H1 (cell line): ENCODE data around the gene MXRA8. TPM values are rescaled to one million over a fixed set of nuclear protein-coding genes. Genes with fewer than 3 reads are reported as not detected.

Experiments
- GABPA ChIP-seq: IDR thresholded peaks from 2 replicates; pipeline ENCODE4 v1.6.1; 2011; ENCODE audit warnings: mild to moderate bottlenecking, low read length, moderate library complexity, borderline replicate concordance; ENCODE audit not compliant: insufficient read depth
- HDAC2 ChIP-seq, 2 experiments: fragments of 300-600 bp in 1 of 2; sonication (generic) in 1 of 2; IDR thresholded peaks; 2 replicates each; pipeline ENCODE4 v1.6.1; 2011 to 2012; ENCODE audit warnings: low read depth in 2 of 2, low read length in 2 of 2, mild to moderate bottlenecking in 2 of 2, moderate library complexity in 2 of 2, borderline replicate concordance in 1 of 2, inconsistent platforms in 1 of 2
- polyA plus RNA-seq, 7 experiments: library from polyadenylated mRNA; depleted of rRNA in 3 of 7; stranded (reverse) in 5 of 7; unstranded in 2 of 7; fragments of >200 nt in 5 of 7; fragments of 200-250 nt in 2 of 7; gene quantifications; 1 replicate in 5 of 7; 2 replicates in 1 of 7; 4 replicates in 1 of 7; pipeline versions ENCODE4 v1.2.1 to v1.2.3, GENCODE V29; 2011 to 2013; ENCODE audit warnings: missing spikeins in 2 of 7, mixed read lengths in 2 of 7
- total RNA-seq: library from RNA; stranded (reverse); fragmentation: NEBNext Ultra II Directional; extraction: Animal tissue kit (Norgen Biotek cat#: 25700); gene quantifications from 2 replicates; pipeline ENCODE4 v1.2.1, GENCODE V29; 2021

The MXRA8 gene
- total and polyA plus RNA-seq, 2 of the 8 experiments (the other 6 are each of a cell fraction or from before 2014, with no cell fraction given), result 10.5 to 17.2 TPM

- TF ChIP-seq GABPA (no peak), HDAC2 (IDR thresholded peaks at IDR 0.05; ENCODE audit: borderline replicate concordance in 1 of 2, low read depth in 2 of 2, low read length in 2 of 2) (no peak)
- TF ChIP-seq, all 59 proteins: peak for 0
Measured at GRCh38 chr1:1393428-1393827, 35.1 kb upstream of the MXRA8 start (continued).
